Glutamatergic neuron (in vitro differentiated cells): ENCODE results near the gene DPY19L3. TPM values are rescaled to one million over a fixed set of nuclear protein-coding genes. Genes with fewer than 3 reads are reported as not detected.
"Not testable (repeated sequence)": the region's sequence is repeated elsewhere in the genome, so short reads cannot be mapped to it uniquely, and the experiment has no call there.

Experiments
- DNase-seq: peaks from one replicate; pipeline ENCODE4 v3.0.0; 2022
- H3K27ac Mint-ChIP-seq: one replicate; pipeline ENCODE4 v1.8.0; 2020; ENCODE audit warnings: mild to moderate bottlenecking, mixed read lengths, inconsistent platforms; ENCODE audit not compliant: unreplicated experiment
- H3K27me3 Mint-ChIP-seq: one replicate; pipeline ENCODE4 v1.8.0; 2020; ENCODE audit warnings: mild to moderate bottlenecking, moderate library complexity, mixed read lengths, inconsistent platforms; ENCODE audit not compliant: unreplicated experiment
- H3K36me3 Mint-ChIP-seq: one replicate; pipeline ENCODE4 v1.8.0; 2020; ENCODE audit warnings: mild to moderate bottlenecking, mixed read lengths, inconsistent platforms; ENCODE audit not compliant: unreplicated experiment
- H3K4me1 Mint-ChIP-seq: one replicate; pipeline ENCODE4 v1.8.0; 2020; ENCODE audit warnings: mild to moderate bottlenecking, low read depth, mixed read lengths, inconsistent platforms; ENCODE audit not compliant: unreplicated experiment
- H3K4me3 Mint-ChIP-seq: one replicate; pipeline ENCODE4 v1.8.0; 2020; ENCODE audit warnings: mild to moderate bottlenecking, mixed read lengths, inconsistent platforms; ENCODE audit not compliant: unreplicated experiment
- H3K9me3 Mint-ChIP-seq: one replicate; pipeline ENCODE4 v1.8.0; 2020; ENCODE audit warnings: mild to moderate bottlenecking, moderate library complexity, mixed read lengths, inconsistent platforms; ENCODE audit not compliant: unreplicated experiment
- CTCF ChIP-seq: fragments of 200-600 bp; sonication (generic); IDR thresholded peaks from one replicate; pipeline ENCODE4 v1.5.0; 2021; ENCODE audit not compliant: partially characterized antibody, unreplicated experiment
- total RNA-seq: library from RNA; stranded (reverse); fragmentation: NEBNext Ultra II Directional; extraction: Animal tissue kit (Norgen Biotek cat#: 25700); gene quantifications from one replicate; pipeline ENCODE4 v1.2.1, GENCODE V29; 2021; ENCODE audit not compliant: unreplicated experiment

Gene DPY19L3
- total RNA-seq, 1 donor from 2014 or later, result 51.1 TPM

GRCh38 chr19:32367063-32367462, 38.5 kb upstream of the DPY19L3 start:
- Mint-ChIP-seq H3K36me3 (no peaks in the 10 kb centered on the region), H3K4me1 (peaks cover 2% of the 10 kb centered on the region), H3K4me3 (no peak overlapping the region), H3K9me3 (no peaks in the 10 kb centered on the region), H3K27ac (no peak overlapping the region), H3K27me3 (no peaks in the 10 kb centered on the region)
- no peak for DNase-seq
- no peak for TF ChIP-seq CTCF

GRCh38 chr19:32367948-32368536, 37.5 kb upstream of the DPY19L3 start:
- H3K36me3 Mint-ChIP-seq, result peaks cover 4% of the 10 kb centered on the region
- H3K4me3 Mint-ChIP-seq, result no peak overlapping the region
- H3K27ac Mint-ChIP-seq, result no peak overlapping the region

GRCh38 chr19:32368787-32369186, 36.8 kb upstream of the DPY19L3 start:
- H3K27ac Mint-ChIP-seq, result no peak overlapping the region
- no peaks in the 10 kb centered on the region for H3K27me3 Mint-ChIP-seq
- peaks cover 2% of the 10 kb centered on the region for H3K4me1 Mint-ChIP-seq
- DNase-seq, result no peak
- TF ChIP-seq CTCF, result no peak
- no peaks in the 10 kb centered on the region for H3K9me3 Mint-ChIP-seq
- H3K36me3 Mint-ChIP-seq, result peaks cover 4% of the 10 kb centered on the region
- H3K4me3 Mint-ChIP-seq, result no peak overlapping the region

More at GRCh38 chr19:32367948-32368536, 37.5 kb upstream of the DPY19L3 start:
- TF ChIP-seq CTCF, result no peak
- H3K4me1 Mint-ChIP-seq, result peaks cover 2% of the 10 kb centered on the region
- H3K27me3 Mint-ChIP-seq, result no peaks in the 10 kb centered on the region
- DNase-seq, result no peak
- no peaks in the 10 kb centered on the region for H3K9me3 Mint-ChIP-seq

GRCh38 chr19:32372726-32373517, 32.6 kb upstream of the DPY19L3 start:
- H3K27ac Mint-ChIP-seq, result no peak overlapping the region
- no peaks in the 10 kb centered on the region for H3K9me3 Mint-ChIP-seq
- no peak for TF ChIP-seq CTCF
- H3K4me3 Mint-ChIP-seq, result no peak overlapping the region
- H3K27me3 Mint-ChIP-seq, result no peaks in the 10 kb centered on the region
- H3K36me3 Mint-ChIP-seq, result peaks cover 11% of the 10 kb centered on the region
- peaks cover 2% of the 10 kb centered on the region for H3K4me1 Mint-ChIP-seq
- no peak for DNase-seq

GRCh38 chr19:32373585-32374295, 31.8 kb upstream of the DPY19L3 start:
- peaks cover 2% of the 10 kb centered on the region for H3K4me1 Mint-ChIP-seq
- no peaks in the 10 kb centered on the region for H3K27me3 Mint-ChIP-seq
- H3K4me3 Mint-ChIP-seq, result no peak overlapping the region
- no peak for TF ChIP-seq CTCF
- H3K27ac Mint-ChIP-seq, result no peak overlapping the region
- H3K36me3 Mint-ChIP-seq, result peaks cover 11% of the 10 kb centered on the region
- no peak for DNase-seq
- no peaks in the 10 kb centered on the region for H3K9me3 Mint-ChIP-seq

- H3K36me3 Mint-ChIP-seq, result peaks cover 11% of the 10 kb centered on the region
- not testable (repeated sequence) for H3K27me3 Mint-ChIP-seq, H3K4me1 Mint-ChIP-seq, H3K9me3 Mint-ChIP-seq, H3K4me3 Mint-ChIP-seq, H3K27ac Mint-ChIP-seq, DNase-seq
Measured at GRCh38 chr19:32374362-32374761, 31.2 kb upstream of the DPY19L3 start.
